Liver (tissue), 3 donors: ENCODE results near the gene KCTD3.

Source experiments
- CTCF ChIP-seq: fragments of 150-350 bp; IDR thresholded peaks from 2 replicates; pipeline ENCODE4 v1.5.1; 2017; ENCODE audit warnings: improper control_type of control experiment, low read depth, low read length; ENCODE audit not compliant: missing input control
- FOXA1 ChIP-seq: IDR thresholded peaks from 2 replicates; pipeline ENCODE4 v1.6.1; 2016; ENCODE audit warnings: antibody characterized with exemption
- FOXA2 ChIP-seq: IDR thresholded peaks from 2 replicates; pipeline ENCODE4 v1.6.1; 2016; ENCODE audit warnings: antibody characterized with exemption
- GABPA ChIP-seq, 2 donors: IDR thresholded peaks in 1 of 2; conservative IDR thresholded peaks in 1 of 2; 2 replicates each; pipeline ENCODE4 v1.6.1; 2016; ENCODE audit warnings: antibody characterized with exemption in 2 of 2, mild to moderate bottlenecking in 1 of 2, moderate library complexity in 1 of 2
- JUND ChIP-seq, 2 donors: IDR thresholded peaks; 2 replicates each; pipeline ENCODE4 v1.6.1; 2016; ENCODE audit warnings: antibody characterized with exemption in 2 of 2
- RXRA ChIP-seq, 2 donors: IDR thresholded peaks; 2 replicates each; pipeline ENCODE4 v1.6.1; 2017 to 2018; ENCODE audit warnings: antibody characterized with exemption in 2 of 2, mild to moderate bottlenecking in 1 of 2
- SP1 ChIP-seq: IDR thresholded peaks from 2 replicates; pipeline ENCODE4 v1.6.1; 2018; ENCODE audit warnings: antibody characterized with exemption, mild to moderate bottlenecking
- TAF1 ChIP-seq: conservative IDR thresholded peaks from 2 replicates; pipeline ENCODE4 v1.6.1; 2016; ENCODE audit warnings: antibody characterized with exemption, mild to moderate bottlenecking
- YY1 ChIP-seq: IDR thresholded peaks from 2 replicates; pipeline ENCODE4 v1.6.1; 2016; ENCODE audit warnings: antibody characterized with exemption, mild to moderate bottlenecking
- TF ChIP-seq, protein P1 (sequence below): IDR thresholded peaks from 2 replicates; pipeline ENCODE4 v1.6.1; 2016; ENCODE audit warnings: antibody characterized with exemption
- donor health status: healthy.
- donor health status: healthy.

DNA sequence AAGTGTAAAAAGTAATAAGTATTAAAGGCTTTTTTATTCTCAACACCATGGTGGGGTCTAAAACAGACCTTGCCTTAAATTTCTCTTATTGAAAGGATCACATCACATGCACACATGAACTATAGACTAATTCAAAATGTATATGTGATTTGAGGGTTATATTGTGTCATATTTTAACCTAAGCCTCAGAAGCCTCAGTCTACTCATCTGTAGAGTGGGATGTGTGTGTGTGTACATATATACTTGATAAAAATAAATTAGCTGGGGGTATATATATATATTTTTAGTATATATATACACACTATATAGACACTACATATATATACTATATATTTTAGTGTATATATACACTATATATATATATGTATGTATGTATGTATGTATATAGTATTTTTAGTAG, 58.8 kb downstream of the KCTD3 start:
- TF ChIP-seq SP1 (no peak), CTCF (no peak), YY1 (no peak), GABPA (IDR thresholded peaks at IDR 0.05 in 1 of 2, conservative IDR thresholded peaks at IDR 0.05 in 1 of 2) (no peak), FOXA1 (no peak), JUND (IDR thresholded peaks at IDR 0.05) (no peak), FOXA2 (no peak), RXRA (IDR thresholded peaks at IDR 0.05) (no peak), TAF1 (no peak)
- TF ChIP-seq, protein P1, sequence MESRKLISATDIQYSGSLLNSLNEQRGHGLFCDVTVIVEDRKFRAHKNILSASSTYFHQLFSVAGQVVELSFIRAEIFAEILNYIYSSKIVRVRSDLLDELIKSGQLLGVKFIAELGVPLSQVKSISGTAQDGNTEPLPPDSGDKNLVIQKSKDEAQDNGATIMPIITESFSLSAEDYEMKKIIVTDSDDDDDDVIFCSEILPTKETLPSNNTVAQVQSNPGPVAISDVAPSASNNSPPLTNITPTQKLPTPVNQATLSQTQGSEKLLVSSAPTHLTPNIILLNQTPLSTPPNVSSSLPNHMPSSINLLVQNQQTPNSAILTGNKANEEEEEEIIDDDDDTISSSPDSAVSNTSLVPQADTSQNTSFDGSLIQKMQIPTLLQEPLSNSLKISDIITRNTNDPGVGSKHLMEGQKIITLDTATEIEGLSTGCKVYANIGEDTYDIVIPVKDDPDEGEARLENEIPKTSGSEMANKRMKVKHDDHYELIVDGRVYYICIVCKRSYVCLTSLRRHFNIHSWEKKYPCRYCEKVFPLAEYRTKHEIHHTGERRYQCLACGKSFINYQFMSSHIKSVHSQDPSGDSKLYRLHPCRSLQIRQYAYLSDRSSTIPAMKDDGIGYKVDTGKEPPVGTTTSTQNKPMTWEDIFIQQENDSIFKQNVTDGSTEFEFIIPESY, result no peak
